B cell (primary cell): ENCODE results near the gene WDR64. TPM values are rescaled to one million over a fixed set of nuclear protein-coding genes. Genes with fewer than 3 reads are reported as not detected.

Experiments used
- ATAC-seq: fragments of 200-7000 bp; cut with Tn5 transposase; one replicate; pipeline ENCODE4 v1.10.0; 2021; ENCODE audit warnings: low read depth, mild to moderate bottlenecking, moderate number of reproducible peaks, moderate library complexity
- CTCF ChIA-PET: fragments of 350-600 bp; sonication (Branson Sonifier 250); formaldehyde crosslinking; loops from one replicate; lab custom pipeline; 2021; ENCODE audit warnings: antibody characterized with exemption, inconsistent platforms; lab: Charles Lee
- POLR2A ChIA-PET: fragments of 350-600 bp; sonication (Branson Sonifier 250); formaldehyde crosslinking; loops from one replicate; lab custom pipeline; 2021; ENCODE audit warnings: antibody characterized with exemption; lab: Charles Lee
- DNase-seq: peaks from one replicate; pipeline ENCODE4 v3.0.0; 2013
- H2AFZ ChIP-seq: 2 replicates; pipeline ENCODE4 v1.6.1; 2012; ENCODE audit warnings: mild to moderate bottlenecking, low read depth, low read length; ENCODE audit not compliant: insufficient read depth, poor library complexity, severe bottlenecking
- H3K27ac ChIP-seq, 2 donors: 1 replicate in 1 of 2; 2 replicates in 1 of 2; pipeline ENCODE4 v1.5.1; 2012 to 2013; ENCODE audit warnings: low read length in 2 of 2, mild to moderate bottlenecking in 2 of 2, moderate library complexity in 1 of 2
- H3K27me3 ChIP-seq, 4 experiments: fragments of 200-600 bp in 1 of 4; sonication (generic) in 1 of 4; replicated peaks in 1 of 4; 1 replicate in 2 of 4; 2 replicates in 2 of 4; pipeline versions ENCODE4 v1.6.1 to v1.7.0; 2013 to 2016; ENCODE audit warnings: low read length in 3 of 4, mild to moderate bottlenecking in 2 of 4, mixed read lengths in 1 of 4, moderate library complexity in 1 of 4; ENCODE audit not compliant: insufficient read depth in 4 of 4, control insufficient read depth in 3 of 4; ENCODE audit errors: control extremely low read depth in 1 of 4
- H3K36me3 ChIP-seq, 2 experiments: replicated peaks in 1 of 2; 1 replicate in 1 of 2; 2 replicates in 1 of 2; pipeline versions ENCODE4 v1.6.1 to v1.7.1; 2013; ENCODE audit warnings: low read length in 1 of 2; ENCODE audit not compliant: insufficient read depth in 2 of 2, control insufficient read depth in 1 of 2; ENCODE audit errors: control extremely low read depth in 1 of 2, extremely low read depth in 1 of 2
- H3K4me1 ChIP-seq, 2 donors: fragments of 200-600 bp in 1 of 2; sonication (generic) in 1 of 2; 1 replicate in 1 of 2; 2 replicates in 1 of 2; pipeline versions ENCODE4 v1.5.1 to v1.6.1; 2013 to 2017; ENCODE audit warnings: low read length in 2 of 2; ENCODE audit not compliant: control insufficient read depth in 2 of 2, insufficient read depth in 2 of 2
- H3K4me2 ChIP-seq: replicated peaks from 2 replicates; pipeline ENCODE3; 2012; ENCODE audit warnings: mild to moderate bottlenecking, low read depth, low read length; ENCODE audit not compliant: poor library complexity, severe bottlenecking
- H3K4me3 ChIP-seq, 5 experiments: fragments of 200-600 bp in 1 of 5; sonication (generic) in 1 of 5; 1 replicate in 3 of 5; 2 replicates in 2 of 5; pipeline versions ENCODE4 v1.5.1 to v1.7.0; 2011 to 2016; ENCODE audit warnings: low read length in 4 of 5, mild to moderate bottlenecking in 4 of 5, low read depth in 2 of 5, control low read depth in 1 of 5, moderate library complexity in 1 of 5; ENCODE audit not compliant: insufficient read depth in 1 of 5; ENCODE audit errors: control extremely low read depth in 1 of 5, extremely low read depth in 1 of 5
- H3K79me2 ChIP-seq: fragments of 200-600 bp; sonication (generic); one replicate; pipeline ENCODE4 v1.6.0; 2016; ENCODE audit warnings: low read length; ENCODE audit not compliant: control insufficient read depth, insufficient read depth
- H3K9ac ChIP-seq: fragments of 200-600 bp; sonication (generic); 2 replicates; pipeline ENCODE4 v1.6.1; 2017; ENCODE audit warnings: mild to moderate bottlenecking, low read length, moderate library complexity
- H3K9me3 ChIP-seq, 3 donors: one replicate each; pipeline versions ENCODE4 v1.6.1 to v1.7.1; 2013; ENCODE audit warnings: low read length in 2 of 3; ENCODE audit not compliant: control insufficient read depth in 2 of 3, insufficient read depth in 1 of 3; ENCODE audit errors: control extremely low read depth in 1 of 3
- H4K20me1 ChIP-seq: 2 replicates; pipeline ENCODE4 v1.6.0; 2012; ENCODE audit warnings: mild to moderate bottlenecking, low read length; ENCODE audit not compliant: insufficient read depth, control insufficient read depth, poor library complexity, severe bottlenecking
- H3K27ac Mint-ChIP-seq: one replicate; pipeline ENCODE4 v1.8.0; 2021; ENCODE audit warnings: mixed read lengths
- H3K27me3 Mint-ChIP-seq: one replicate; pipeline ENCODE4 v1.8.0; 2021; ENCODE audit warnings: mixed read lengths
- H3K4me1 Mint-ChIP-seq: one replicate; pipeline ENCODE4 v1.8.0; 2021; ENCODE audit warnings: mixed read lengths
- H3K4me3 Mint-ChIP-seq: one replicate; pipeline ENCODE4 v1.8.0; 2021; ENCODE audit warnings: mixed read lengths
- H3K9me3 Mint-ChIP-seq: one replicate; pipeline ENCODE4 v1.8.0; 2022; ENCODE audit warnings: mixed read lengths; ENCODE audit not compliant: insufficient read depth
- EZH2 ChIP-seq: IDR thresholded peaks from 2 replicates; pipeline ENCODE4 v1.6.1; 2012; ENCODE audit warnings: borderline replicate concordance, low read depth, mild to moderate bottlenecking, moderate library complexity, low read length; ENCODE audit not compliant: insufficient read depth, poor library complexity, severe bottlenecking
- WGBS: methylation state at CpG from one replicate; pipeline ENCODE4 v1.1.5; 2013; ENCODE audit warnings: missing lambda C conversion rate; ENCODE audit not compliant: insufficient coverage; 5-methylcytosine and 5-hydroxymethylcytosine counted together
- intact Hi-C: fragments of 100-400 bp; cut with micrococcal nuclease; formaldehyde crosslinking; loops from one replicate; pipeline ENCODE4 v1.10.0; 2022
- polyA plus RNA-seq: library from polyadenylated mRNA; depleted of rRNA; stranded (reverse); fragments of >200 nt; gene quantifications from 2 replicates; pipeline ENCODE4 v1.2.3, GENCODE V29; 2012
- total RNA-seq, 2 donors: library from RNA; stranded (reverse); fragments of 120-200 nt in 1 of 2; gene quantifications; 1 replicate in 1 of 2; 2 replicates in 1 of 2; pipeline versions ENCODE4 v1.2.3 to v1.2.4, GENCODE V29; 2013 to 2022
- TF ChIP-seq, protein P1 (sequence below): fragments of 200-600 bp; IDR thresholded peaks from one replicate; pipeline ENCODE4 v1.8.0; 2022; ENCODE audit warnings: antibody characterized with exemption, mild to moderate bottlenecking

WDR64 gene
- total and polyA plus RNA-seq, 2 donors (not counting 1 experiment from before 2014, with no cell fraction given) = 0.13 TPM; not detected in 1

DNA sequence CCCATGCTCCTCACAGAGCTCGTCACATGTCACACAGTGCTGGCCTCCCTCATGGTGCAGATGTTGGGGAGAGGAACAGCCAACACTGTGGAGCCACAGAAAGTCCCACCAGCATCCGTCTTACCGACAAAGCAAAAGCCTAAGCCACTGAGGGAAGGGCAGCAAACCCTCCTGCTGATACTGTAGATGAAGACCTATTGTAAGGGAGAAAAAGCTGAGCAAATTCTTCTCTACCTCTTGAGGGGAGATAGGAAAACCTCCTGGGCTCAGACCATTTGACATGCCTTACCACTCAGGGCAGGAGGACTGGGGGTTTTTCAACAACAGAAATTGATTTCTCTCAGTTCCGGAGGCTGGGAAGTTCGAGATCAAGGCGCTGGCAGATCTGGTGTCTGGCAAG lies 95.9 kb downstream of the WDR64 start:
- no peak for TF ChIP-seq EZH2
- TF ChIP-seq, protein P1, sequence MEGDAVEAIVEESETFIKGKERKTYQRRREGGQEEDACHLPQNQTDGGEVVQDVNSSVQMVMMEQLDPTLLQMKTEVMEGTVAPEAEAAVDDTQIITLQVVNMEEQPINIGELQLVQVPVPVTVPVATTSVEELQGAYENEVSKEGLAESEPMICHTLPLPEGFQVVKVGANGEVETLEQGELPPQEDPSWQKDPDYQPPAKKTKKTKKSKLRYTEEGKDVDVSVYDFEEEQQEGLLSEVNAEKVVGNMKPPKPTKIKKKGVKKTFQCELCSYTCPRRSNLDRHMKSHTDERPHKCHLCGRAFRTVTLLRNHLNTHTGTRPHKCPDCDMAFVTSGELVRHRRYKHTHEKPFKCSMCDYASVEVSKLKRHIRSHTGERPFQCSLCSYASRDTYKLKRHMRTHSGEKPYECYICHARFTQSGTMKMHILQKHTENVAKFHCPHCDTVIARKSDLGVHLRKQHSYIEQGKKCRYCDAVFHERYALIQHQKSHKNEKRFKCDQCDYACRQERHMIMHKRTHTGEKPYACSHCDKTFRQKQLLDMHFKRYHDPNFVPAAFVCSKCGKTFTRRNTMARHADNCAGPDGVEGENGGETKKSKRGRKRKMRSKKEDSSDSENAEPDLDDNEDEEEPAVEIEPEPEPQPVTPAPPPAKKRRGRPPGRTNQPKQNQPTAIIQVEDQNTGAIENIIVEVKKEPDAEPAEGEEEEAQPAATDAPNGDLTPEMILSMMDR = no peak
- H3K4me1 ChIP-seq = no peaks in the 10 kb centered on the region
- H3K27me3 ChIP-seq = peaks cover 0 to 3% (median 1%) of the 10 kb centered on the region in 4 experiments
- no peak overlapping the region for H3K9ac ChIP-seq
- no peak overlapping the region for H3K4me2 ChIP-seq
- H3K79me2 ChIP-seq = no peaks in the 10 kb centered on the region
- CTCF ChIA-PET = no interaction called here
- no peaks in the 10 kb centered on the region for H3K9me3 ChIP-seq
- no peak for ATAC-seq
- H3K4me3 ChIP-seq = no peak overlapping the region
- intact Hi-C loops = no loop called here
- Mint-ChIP-seq H3K4me1 (no peaks in the 10 kb centered on the region), H3K27me3 (peaks cover 25% of the 10 kb centered on the region), H3K27ac (no peak overlapping the region), H3K9me3 (no peaks in the 10 kb centered on the region), H3K4me3 (no peak overlapping the region)
- no peaks in the 10 kb centered on the region for H3K36me3 ChIP-seq
- no peak overlapping the region for H3K27ac ChIP-seq
- H2AFZ ChIP-seq = no peak overlapping the region
- WGBS = 85% methylated on average over 5 of the region's 6 CpGs
- POLR2A ChIA-PET = no interaction called here
- no peak for DNase-seq
- no peaks in the 10 kb centered on the region for H4K20me1 ChIP-seq

DNA sequence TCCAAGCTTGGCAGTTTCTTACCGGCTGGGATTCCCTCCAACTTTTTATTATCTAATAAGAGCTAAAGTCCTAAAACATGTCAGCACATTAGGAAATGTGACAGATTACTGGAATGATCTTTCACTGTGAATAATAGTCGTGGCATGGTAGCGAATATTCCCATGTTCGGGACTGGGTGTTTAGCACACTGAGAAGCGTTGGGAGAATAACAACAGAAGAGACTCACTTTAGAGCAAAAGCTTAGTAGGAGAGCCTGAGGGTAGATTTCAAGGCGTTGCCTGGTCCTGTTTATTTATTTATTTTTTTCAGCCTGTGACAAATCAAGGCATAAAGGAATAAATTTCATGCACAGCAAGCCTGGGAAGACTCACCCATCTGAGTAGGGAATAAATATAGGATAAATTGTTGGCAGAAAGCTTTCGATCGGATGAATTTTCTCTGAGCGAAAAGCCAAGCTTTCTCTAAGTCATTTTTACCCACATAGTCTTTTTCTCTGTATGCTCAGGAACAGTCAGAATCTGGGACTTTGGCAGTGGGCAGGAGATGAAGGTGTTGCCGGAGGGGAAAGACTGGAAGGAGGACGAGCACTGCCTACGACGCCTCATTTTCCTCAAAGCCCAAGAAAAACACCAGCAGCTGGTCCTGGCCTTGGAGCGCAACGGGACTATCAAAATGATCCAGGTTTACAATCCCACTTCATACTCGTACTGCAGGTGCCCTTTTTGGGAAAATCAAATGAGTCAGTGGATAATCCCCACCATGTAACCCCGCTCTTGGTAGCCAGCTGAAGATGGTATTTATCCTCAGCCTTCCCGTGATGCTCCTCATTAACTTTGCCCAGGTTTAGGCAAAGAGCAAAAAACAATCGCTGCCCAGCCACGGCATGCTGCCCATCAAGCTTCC lies 97.2 kb downstream of the WDR64 start:
- H3K9me3 Mint-ChIP-seq = no peaks in the 10 kb centered on the region
- TF ChIP-seq, protein P1 = no peak
- TF ChIP-seq EZH2 = no peak

More for the DNA sequence above, 97.2 kb downstream of the WDR64 start:
- Histone ChIP-seq H4K20me1 (no peaks in the 10 kb centered on the region), H3K9me3 (no peaks in the 10 kb centered on the region), H3K4me2 (no peak overlapping the region), H2AFZ (no peak overlapping the region), H3K36me3 (no peaks in the 10 kb centered on the region), H3K27me3 (peaks cover 0 to 3% (median 0%) of the 10 kb centered on the region in 4 experiments), H3K79me2 (no peaks in the 10 kb centered on the region), H3K27ac (no peak overlapping the region), H3K4me1 (no peaks in the 10 kb centered on the region), H3K4me3 (no peak overlapping the region), H3K9ac (no peak overlapping the region)
- Mint-ChIP-seq H3K27me3 (peaks cover 14% of the 10 kb centered on the region), H3K4me1 (no peaks in the 10 kb centered on the region), H3K4me3 (no peak overlapping the region), H3K27ac (no peak overlapping the region)
- ATAC-seq (no peak), DNase-seq (no peak)
- POLR2A ChIA-PET = no interaction called here
- intact Hi-C loops = no loop called here
- CTCF ChIA-PET = no interaction called here
- 87% methylated on average over 14 of the region's 20 CpGs for WGBS
